NCI-H2196 (cell line): ENCODE measurements around the gene APC.

Experiments used
- DNase-seq: peaks from one replicate; lab custom pipeline; 2025; ENCODE audit not compliant: unreplicated experiment; lab: John Stamatoyannopoulos, UW

The APC gene

DNA sequence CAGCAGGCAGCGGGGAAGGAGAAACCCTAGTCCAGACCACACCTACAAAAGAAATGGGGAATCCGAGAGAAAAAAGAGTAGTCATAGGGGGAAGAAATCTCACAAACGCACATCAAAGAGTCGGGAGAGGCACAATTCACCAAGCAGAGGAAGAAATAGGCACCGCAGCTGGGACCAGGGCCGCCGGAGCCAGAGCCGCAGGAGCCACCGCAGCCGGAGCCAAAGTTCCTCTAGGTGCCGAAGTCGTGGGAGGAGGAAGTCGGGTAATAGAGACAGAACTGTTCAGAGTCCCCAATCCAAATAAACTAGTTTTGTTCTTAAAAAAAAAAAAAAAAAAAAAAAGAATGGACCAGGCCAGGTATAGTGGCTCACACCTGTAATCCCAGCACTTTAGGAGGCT, 155.1 kb downstream of the APC start:
- no peak for DNase-seq

DNA sequence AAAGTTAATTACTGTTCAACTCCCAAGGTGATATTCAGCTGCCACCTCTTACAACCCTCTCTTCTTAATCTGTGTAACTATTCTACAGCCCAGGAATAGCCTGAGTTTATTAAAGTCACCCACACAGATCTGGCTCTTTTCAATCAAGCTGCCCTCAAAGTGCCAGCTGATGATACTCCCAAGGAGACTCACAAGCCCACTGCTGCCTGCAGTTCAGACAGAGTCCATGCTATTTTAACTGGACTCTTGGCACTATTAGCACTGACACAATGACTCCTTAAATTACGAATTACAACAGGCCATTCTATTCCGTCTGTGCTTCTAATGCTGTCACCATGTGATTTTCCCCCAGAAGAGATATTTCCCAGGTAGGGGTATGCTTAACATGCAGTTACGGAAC, 158.0 kb downstream of the APC start:
- DNase-seq, result no peak
